ENCODE data around the gene TKTL1. TPM values are rescaled to one million over a fixed set of nuclear protein-coding genes. Genes with fewer than 3 reads are reported as not detected.

The TKTL1 gene
- total RNA-seq, 1 donor: not detected

Other genes with a start within 250 kb of the TKTL1 start
- 21.6 and 27.4 TPM in 2 replicates for gene MECP2, start 198.1 kb upstream of the TKTL1 start, total RNA-seq (ENCODE audit: low replicate concordance)
- not detected in 2 replicates for gene OPN1LW, start 151.6 kb upstream of the TKTL1 start, total RNA-seq (ENCODE audit: low replicate concordance)
- not detected in 2 replicates for gene OPN1MW, start 113.2 kb upstream of the TKTL1 start, total RNA-seq (ENCODE audit: low replicate concordance)
- gene OPN1MW2, start 76.0 kb upstream of the TKTL1 start, total RNA-seq (ENCODE audit: low replicate concordance): not detected in 2 replicates
- gene OPN1MW3, start 38.2 kb upstream of the TKTL1 start, total RNA-seq (ENCODE audit: low replicate concordance): not detected in 2 replicates
- not detected in 2 replicates for gene TEX28, start 671 bp upstream of the TKTL1 start, total RNA-seq (ENCODE audit: low replicate concordance)
- 549 and 1,365 TPM in 2 replicates for gene FLNA, start 78.8 kb downstream of the TKTL1 start, total RNA-seq (ENCODE audit: low replicate concordance)
- 9.6 and 29.9 TPM in 2 replicates for gene EMD, start 83.5 kb downstream of the TKTL1 start, total RNA-seq (ENCODE audit: low replicate concordance)
- 1,297 and 3,230 TPM in 2 replicates for gene RPL10, start 102.6 kb downstream of the TKTL1 start, total RNA-seq (ENCODE audit: low replicate concordance)
- 15.8 and 31.0 TPM in 2 replicates for gene DNASE1L1, start 113.5 kb downstream of the TKTL1 start, total RNA-seq (ENCODE audit: low replicate concordance)
- gene TAFAZZIN, start 115.7 kb downstream of the TKTL1 start, total RNA-seq (ENCODE audit: low replicate concordance): 18.0 and 30.9 TPM in 2 replicates
- 33.2 and 36.1 TPM in 2 replicates for gene ATP6AP1, start 132.9 kb downstream of the TKTL1 start, total RNA-seq (ENCODE audit: low replicate concordance)
- gene GDI1, start 141.4 kb downstream of the TKTL1 start, total RNA-seq (ENCODE audit: low replicate concordance): 53.9 and 115 TPM in 2 replicates
- gene FAM50A, start 148.3 kb downstream of the TKTL1 start, total RNA-seq (ENCODE audit: low replicate concordance): 39.0 and 99.0 TPM in 2 replicates
- gene PLXNA3, start 162.5 kb downstream of the TKTL1 start, total RNA-seq (ENCODE audit: low replicate concordance): 11.9 and 25.8 TPM in 2 replicates
- gene LAGE3, start 183.5 kb downstream of the TKTL1 start, total RNA-seq (ENCODE audit: low replicate concordance): 19.1 and 31.6 TPM in 2 replicates
- gene UBL4A, start 190.8 kb downstream of the TKTL1 start, total RNA-seq (ENCODE audit: low replicate concordance): 10.9 and 35.0 TPM in 2 replicates
- gene SLC10A3, start 194.8 kb downstream of the TKTL1 start, total RNA-seq (ENCODE audit: low replicate concordance): 23.9 and 28.6 TPM in 2 replicates
- 16.9 and 20.0 TPM in 2 replicates for gene FAM3A, start 220.4 kb downstream of the TKTL1 start, total RNA-seq (ENCODE audit: low replicate concordance)